ENCODE measurements around the gene FUT8. TPM values are rescaled to one million over a fixed set of nuclear protein-coding genes. Genes with fewer than 3 reads are reported as not detected.

The FUT8 gene
- total RNA-seq = 44.6 and 48.2 TPM in 2 replicates

DNA sequence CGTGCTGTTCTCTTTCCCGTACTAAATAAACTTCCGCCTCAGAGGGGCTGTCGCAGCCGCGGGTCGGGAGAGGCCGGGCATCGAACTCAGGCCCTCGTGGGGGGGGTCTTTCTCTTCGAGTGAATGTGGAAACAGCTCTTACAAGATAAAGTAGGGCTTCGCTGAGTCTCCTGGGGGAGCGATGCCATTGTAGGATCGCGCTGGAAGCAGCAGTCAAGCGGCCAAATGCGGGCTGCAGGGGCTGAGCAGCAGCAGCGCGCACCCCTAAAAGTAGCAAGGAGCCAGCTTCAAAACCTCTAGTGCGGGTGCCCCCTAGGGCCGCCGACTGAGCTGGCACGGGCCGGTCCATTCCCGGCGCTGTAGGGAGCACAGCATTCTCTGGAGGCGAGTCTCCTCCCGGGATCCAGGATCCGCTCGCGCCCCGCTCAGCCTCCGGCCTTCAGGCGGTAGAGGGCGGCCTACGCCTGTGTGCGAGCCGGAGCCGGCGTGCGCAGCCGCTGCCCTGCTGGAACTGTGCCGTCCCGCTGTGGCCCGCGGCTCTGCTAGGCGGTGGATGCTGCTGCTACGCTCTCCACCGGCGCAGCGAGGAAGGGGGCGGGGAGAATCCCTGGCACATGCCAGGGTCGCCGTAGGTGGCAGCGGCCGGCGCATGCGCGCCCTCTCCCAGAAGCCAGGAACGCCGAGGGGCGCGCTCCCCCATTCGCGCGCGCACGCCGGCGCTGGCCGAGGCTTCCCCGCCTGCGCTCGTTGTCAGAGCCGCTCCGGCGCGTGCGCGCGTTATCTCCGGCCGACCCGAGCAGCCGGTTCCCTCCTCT lies at the start of gene FUT8:
FUT8 (plus strand) TSS at position 699 of the 815 bp plus-strand sequence. CDS start 148,834 bp downstream, outside the sequence.

Data from cardiac atrium fibroblast (primary cell).